Calu3 (cell line): Measurements from ENCODE around the gene HOXA9. TPM values are rescaled to one million over a fixed set of nuclear protein-coding genes. Genes with fewer than 3 reads are reported as not detected.
A peak's percentile ranks its signal among the peaks of the same experiment; 100 is the strongest.

ENCODE experiments used
- BruUV-seq: library from RNA; stranded (reverse); fragments of 400-500 nt; replicated peaks from 2 replicates; lab custom pipeline; 2021; lab: Mats Ljungman, UMichigan
- CTCF ChIA-PET: fragments of 300-600 bp; sonication (Branson Sonifier 250); formaldehyde crosslinking; loops from one replicate; lab custom pipeline; 2022; ENCODE audit warnings: antibody characterized with exemption; lab: Charles Lee
- DNase-seq: peaks from one replicate; pipeline ENCODE4 v3.0.0; 2022
- H3K27ac Mint-ChIP-seq: one replicate; pipeline ENCODE4 v1.8.0; 2022; ENCODE audit warnings: mixed read lengths; ENCODE audit not compliant: unreplicated experiment
- H3K27me3 Mint-ChIP-seq: one replicate; pipeline ENCODE4 v1.8.0; 2022; ENCODE audit warnings: mixed read lengths; ENCODE audit not compliant: unreplicated experiment
- H3K36me3 Mint-ChIP-seq: one replicate; pipeline ENCODE4 v1.8.0; 2022; ENCODE audit warnings: mild to moderate bottlenecking, moderate library complexity, mixed read lengths; ENCODE audit not compliant: insufficient read depth, unreplicated experiment
- H3K4me1 Mint-ChIP-seq: one replicate; pipeline ENCODE4 v1.8.0; 2022; ENCODE audit warnings: mild to moderate bottlenecking, low read depth, mixed read lengths; ENCODE audit not compliant: unreplicated experiment
- H3K4me3 Mint-ChIP-seq: one replicate; pipeline ENCODE4 v1.8.0; 2022; ENCODE audit warnings: mild to moderate bottlenecking, low read depth, moderate library complexity, mixed read lengths; ENCODE audit not compliant: unreplicated experiment
- H3K9me3 Mint-ChIP-seq: one replicate; pipeline ENCODE4 v1.8.0; 2022; ENCODE audit warnings: low read depth, mixed read lengths; ENCODE audit not compliant: unreplicated experiment
- CTCF ChIP-seq: fragments of 200-600 bp; IDR thresholded peaks from one replicate; pipeline ENCODE4 v1.8.0; 2022; ENCODE audit warnings: antibody characterized with exemption; ENCODE audit not compliant: unreplicated experiment
- intact Hi-C: fragments of 100-400 bp; cut with micrococcal nuclease; formaldehyde crosslinking; loops from one replicate; pipeline ENCODE4 v1.10.0; 2022; ENCODE audit not compliant: unreplicated experiment
- total RNA-seq: library from RNA; stranded (reverse); gene quantifications from 2 replicates; pipeline ENCODE4 v1.2.3, GENCODE V29; 2022

Gene HOXA9
- total RNA-seq, 1 experiment from 2014 or later, result 2.5 TPM

- Mint-ChIP-seq H3K4me1 (peaks cover 11% of the 10 kb centered on the region), H3K4me3 (no peak overlapping the region), H3K27ac (no peak overlapping the region), H3K27me3 (peaks cover 36% of the 10 kb centered on the region), H3K9me3 (no peaks in the 10 kb centered on the region), H3K36me3 (peaks cover 29% of the 10 kb centered on the region)
- BruUV-seq, result no TSS peak
- CTCF ChIA-PET, result no interaction called here
- intact Hi-C loops, result loop anchor here (5.0 kb wide), 1 partner anchor 1261 kb away; no protein-coding TSS in a partner anchor
- DNase-seq, result no peak
- TF ChIP-seq CTCF, result no peak
Measured at GRCh38 chr7:27153526-27153925, 11.8 kb downstream of the HOXA9 start.

GRCh38 chr7:27152816-27153442, 12.4 kb downstream of the HOXA9 start:
- no TSS peak for BruUV-seq
- Mint-ChIP-seq H3K4me3 (no peak overlapping the region), H3K9me3 (no peaks in the 10 kb centered on the region), H3K4me1 (peaks cover 11% of the 10 kb centered on the region), H3K27me3 (peaks cover 36% of the 10 kb centered on the region), H3K36me3 (peaks cover 35% of the 10 kb centered on the region), H3K27ac (no peak overlapping the region)
- no peak for DNase-seq
- intact Hi-C loops, result loop anchor here (5.0 kb wide), 1 partner anchor 1261 kb away; no protein-coding TSS in a partner anchor
- CTCF ChIA-PET, result interaction anchor here (0.8 to 1.0 kb wide), 2 partner anchors 8 to 54 kb away, joined by 3 to 5 read pairs; no protein-coding TSS in a partner anchor
- TF ChIP-seq CTCF, result no peak

GRCh38 chr7:27151931-27152815, 13.2 kb downstream of the HOXA9 start, which contains the start of gene HOXA3:
HOXA3 (minus strand) TSS chr7:27152583; CDS start chr7:27110640, 41,943 bp downstream.
- Mint-ChIP-seq H3K4me1 (peaks cover 11% of the 10 kb centered on the region), H3K4me3 (peak within 1 kb of the TSS; percentile 76), H3K27me3 (peaks cover 36% of the 10 kb centered on the region), H3K9me3 (no peaks in the 10 kb centered on the region), H3K36me3 (peaks cover 37% of the 10 kb centered on the region), H3K27ac (peak within 1 kb of the TSS; percentile 73)
- TF ChIP-seq CTCF, result no peak
- DNase-seq, result no peak
- CTCF ChIA-PET, result interaction anchor here (0.8 to 2.4 kb wide), 3 partner anchors 9 to 53 kb away, joined by 3 to 8 read pairs (median 5); partner anchors contain the start of gene HOXA10
- BruUV-seq, result no TSS peak
- intact Hi-C loops, result loop anchor here (5.0 kb wide), 1 partner anchor 1260 kb away; no protein-coding TSS in a partner anchor

GRCh38 chr7:27151341-27151930, 13.9 kb downstream of the HOXA9 start:
- CTCF ChIA-PET, result interaction anchor here (1.1 to 2.4 kb wide), 10 partner anchors 8 to 782 kb away, joined by 3 to 21 read pairs (median 5); partner anchors contain the start of genes HOXA10 and SKAP2
- Mint-ChIP-seq H3K9me3 (no peaks in the 10 kb centered on the region), H3K27ac (peak overlapping the region; percentile 73), H3K27me3 (peaks cover 36% of the 10 kb centered on the region), H3K36me3 (peaks cover 37% of the 10 kb centered on the region), H3K4me1 (peaks cover 11% of the 10 kb centered on the region), H3K4me3 (peak overlapping the region; percentile 76)
- DNase-seq, result peak; percentile 50
- no peak for TF ChIP-seq CTCF
- intact Hi-C loops, result loop anchor here (5.0 kb wide), 1 partner anchor 1259 kb away; no protein-coding TSS in a partner anchor
- no TSS peak for BruUV-seq
